Coronary artery (tissue), 2 donors: ENCODE results near the gene SLC35B1.

Source experiments
- DNase-seq: peaks from one replicate; pipeline ENCODE4 v3.0.0-alpha.2; 2017; ENCODE audit warnings: low spot score
- H3K27ac ChIP-seq, 2 donors: fragments of 200-600 bp; sonication (generic); one replicate each; pipeline ENCODE4 v1.5.1; 2016 to 2019
- H3K4me3 ChIP-seq: fragments of 200-600 bp; sonication (generic); 2 replicates; pipeline ENCODE4 v1.5.1; 2016; ENCODE audit warnings: mild to moderate bottlenecking, moderate library complexity
- CTCF ChIP-seq: fragments of 200-600 bp; sonication (generic); IDR thresholded peaks from one replicate; pipeline ENCODE4 v1.5.1; 2019; ENCODE audit warnings: antibody characterized with exemption

SLC35B1 gene

GRCh38 chr17:49749730-49750129 is 42.0 kb upstream of the SLC35B1 start:
- no peak overlapping the region for H3K4me3 ChIP-seq
- DNase-seq, result no peak
- H3K27ac ChIP-seq, result no peak overlapping the region
- no peak for TF ChIP-seq CTCF

- no peak overlapping the region for H3K4me3 ChIP-seq
- H3K27ac ChIP-seq, result no peak overlapping the region
Observed at GRCh38 chr17:49748791-49749190, 41.0 kb upstream of the SLC35B1 start.

GRCh38 chr17:49748223-49748622 is 40.5 kb upstream of the SLC35B1 start:
- TF ChIP-seq CTCF, result no peak
- Histone ChIP-seq H3K4me3 (no peak overlapping the region), H3K27ac (no peak overlapping the region)
- DNase-seq, result no peak

More at GRCh38 chr17:49748791-49749190, 41.0 kb upstream of the SLC35B1 start:
- DNase-seq, result no peak
- no peak for TF ChIP-seq CTCF

GRCh38 chr17:49747632-49748031 is 39.9 kb upstream of the SLC35B1 start:
- no peak for TF ChIP-seq CTCF
- Histone ChIP-seq H3K4me3 (no peak overlapping the region), H3K27ac (peak overlapping the region in 1 of 2 donors; percentile 7)
- no peak for DNase-seq

- no peak for TF ChIP-seq CTCF
- peak overlapping the region in 1 of 2 donors; percentile 7 for H3K27ac ChIP-seq
- H3K4me3 ChIP-seq, result no peak overlapping the region
- DNase-seq, result no peak
Observed at GRCh38 chr17:49746791-49747490, 39.2 kb upstream of the SLC35B1 start.

GRCh38 chr17:49745175-49746139 is 37.7 kb upstream of the SLC35B1 start:
- DNase-seq, result no peak
- TF ChIP-seq CTCF, result no peak
- Histone ChIP-seq H3K4me3 (no peak overlapping the region), H3K27ac (no peak overlapping the region)
